Femur (tissue), 1 donor: ENCODE measurements around the gene EXD3.

Experiments used
- DNase-seq: peaks from one replicate; pipeline ENCODE4 v3.0.0-alpha.2; 2017

EXD3 gene

GRCh38 chr9:137409515-137409914 lies 13.4 kb downstream of the EXD3 start:
- DNase-seq, result no peak

- DNase-seq, result no peak
These were observed 14.1 kb downstream of the EXD3 start for GRCh38 chr9:137408651-137409405.

- peak; percentile 75 for DNase-seq
These were observed 15.2 kb downstream of the EXD3 start for GRCh38 chr9:137407590-137408300.

GRCh38 chr9:137406876-137407589 lies 15.9 kb downstream of the EXD3 start:
- DNase-seq, result peak; percentile 83

- DNase-seq, result no peak
These were observed 16.7 kb downstream of the EXD3 start for GRCh38 chr9:137406085-137406760.

- DNase-seq, result no peak
These were observed 17.3 kb downstream of the EXD3 start for GRCh38 chr9:137405677-137406081.

GRCh38 chr9:137404961-137405567 lies 17.9 kb downstream of the EXD3 start:
- DNase-seq, result no peak

GRCh38 chr9:137403269-137403668 lies 19.7 kb downstream of the EXD3 start:
- DNase-seq, result no peak

- no peak for DNase-seq
These were observed 20.2 kb downstream of the EXD3 start for GRCh38 chr9:137402746-137403145.

GRCh38 chr9:137398561-137399468 lies 24.1 kb downstream of the EXD3 start:
- no peak for DNase-seq

GRCh38 chr9:137397675-137398423 lies 25.1 kb downstream of the EXD3 start:
- no peak for DNase-seq

- no peak for DNase-seq
These were observed 26.2 kb downstream of the EXD3 start for GRCh38 chr9:137396634-137397367.

GRCh38 chr9:137396227-137396626 lies 26.7 kb downstream of the EXD3 start:
- no peak for DNase-seq

GRCh38 chr9:137395666-137396010 lies 27.3 kb downstream of the EXD3 start:
- DNase-seq, result no peak

GRCh38 chr9:137394866-137395665 lies 27.9 kb downstream of the EXD3 start:
- DNase-seq, result no peak

GRCh38 chr9:137393176-137394150 lies 29.5 kb downstream of the EXD3 start:
- DNase-seq, result no peak

GRCh38 chr9:137392232-137393007 lies 30.5 kb downstream of the EXD3 start:
- no peak for DNase-seq
